GM12864 (cell line): ENCODE measurements around the gene DDX49.

Source experiments
- DNase-seq: peaks from one replicate; pipeline ENCODE4 v3.0.0-alpha.2; 2011; ENCODE audit warnings: low read depth
- H3K4me3 ChIP-seq: 2 replicates; pipeline ENCODE4 v1.5.1; 2011; ENCODE audit warnings: mild to moderate bottlenecking, low read depth, low read length, control low read depth
- TF ChIP-seq, protein P1 (sequence below): IDR thresholded peaks from 2 replicates; pipeline ENCODE4 v1.5.1; 2011; ENCODE audit warnings: low read depth, mild to moderate bottlenecking, moderate library complexity, low read length, control low read depth, inconsistent platforms; ENCODE audit errors: missing control alignments

The DDX49 gene, protein sequence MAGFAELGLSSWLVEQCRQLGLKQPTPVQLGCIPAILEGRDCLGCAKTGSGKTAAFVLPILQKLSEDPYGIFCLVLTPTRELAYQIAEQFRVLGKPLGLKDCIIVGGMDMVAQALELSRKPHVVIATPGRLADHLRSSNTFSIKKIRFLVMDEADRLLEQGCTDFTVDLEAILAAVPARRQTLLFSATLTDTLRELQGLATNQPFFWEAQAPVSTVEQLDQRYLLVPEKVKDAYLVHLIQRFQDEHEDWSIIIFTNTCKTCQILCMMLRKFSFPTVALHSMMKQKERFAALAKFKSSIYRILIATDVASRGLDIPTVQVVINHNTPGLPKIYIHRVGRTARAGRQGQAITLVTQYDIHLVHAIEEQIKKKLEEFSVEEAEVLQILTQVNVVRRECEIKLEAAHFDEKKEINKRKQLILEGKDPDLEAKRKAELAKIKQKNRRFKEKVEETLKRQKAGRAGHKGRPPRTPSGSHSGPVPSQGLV

DNA sequence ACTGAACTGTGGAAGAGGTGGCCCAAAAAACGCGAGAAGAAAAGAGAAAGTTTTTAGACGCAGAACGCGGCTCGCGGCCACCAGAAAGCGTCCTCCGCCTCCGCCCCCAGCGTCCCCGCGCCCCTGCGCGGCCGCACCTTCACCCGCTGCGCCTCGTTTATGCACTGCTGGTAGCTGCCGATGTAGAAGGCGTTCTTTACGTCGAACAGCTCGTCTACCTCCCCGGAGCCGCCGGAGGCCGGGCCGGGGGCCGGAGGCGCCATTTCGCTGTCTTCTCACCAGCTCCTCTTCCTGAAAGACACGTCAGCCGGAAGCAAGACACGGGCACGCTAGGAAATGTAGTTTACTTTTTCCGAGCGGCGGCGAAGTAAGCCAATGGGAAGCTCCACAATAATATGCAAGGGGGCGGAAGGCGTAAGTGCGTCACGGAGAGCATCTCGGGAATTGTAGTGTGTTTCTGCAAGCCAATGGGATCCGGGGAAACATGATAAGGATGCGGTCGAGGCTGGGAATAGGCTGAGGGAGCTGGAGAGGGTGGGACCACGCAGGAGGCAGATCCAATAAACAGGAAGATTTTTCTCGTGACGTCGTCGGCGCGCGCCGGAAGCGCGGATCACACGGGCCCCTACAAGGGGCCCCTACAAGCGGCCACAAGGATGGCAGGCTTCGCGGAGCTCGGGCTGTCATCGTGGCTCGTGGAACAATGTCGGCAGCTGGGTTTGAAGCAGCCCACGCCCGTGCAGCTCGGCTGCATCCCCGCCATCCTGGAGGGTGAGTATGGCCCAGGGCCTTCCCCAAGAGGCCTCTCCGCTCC is at the start of gene DDX49, which contains the start of gene COPE:
TSS of gene DDX49 (plus strand) at position 630 of the 814 bp plus-strand sequence. CDS start at position 657, 27 bp downstream.
TSS of gene COPE (minus strand) at position 302 of the 814 bp plus-strand sequence. CDS start at position 263, 39 bp downstream.
- peak within 1 kb of the TSS; percentile 97 for H3K4me3 ChIP-seq
- DNase-seq, result peak; percentile 100
- TF ChIP-seq, protein P1, sequence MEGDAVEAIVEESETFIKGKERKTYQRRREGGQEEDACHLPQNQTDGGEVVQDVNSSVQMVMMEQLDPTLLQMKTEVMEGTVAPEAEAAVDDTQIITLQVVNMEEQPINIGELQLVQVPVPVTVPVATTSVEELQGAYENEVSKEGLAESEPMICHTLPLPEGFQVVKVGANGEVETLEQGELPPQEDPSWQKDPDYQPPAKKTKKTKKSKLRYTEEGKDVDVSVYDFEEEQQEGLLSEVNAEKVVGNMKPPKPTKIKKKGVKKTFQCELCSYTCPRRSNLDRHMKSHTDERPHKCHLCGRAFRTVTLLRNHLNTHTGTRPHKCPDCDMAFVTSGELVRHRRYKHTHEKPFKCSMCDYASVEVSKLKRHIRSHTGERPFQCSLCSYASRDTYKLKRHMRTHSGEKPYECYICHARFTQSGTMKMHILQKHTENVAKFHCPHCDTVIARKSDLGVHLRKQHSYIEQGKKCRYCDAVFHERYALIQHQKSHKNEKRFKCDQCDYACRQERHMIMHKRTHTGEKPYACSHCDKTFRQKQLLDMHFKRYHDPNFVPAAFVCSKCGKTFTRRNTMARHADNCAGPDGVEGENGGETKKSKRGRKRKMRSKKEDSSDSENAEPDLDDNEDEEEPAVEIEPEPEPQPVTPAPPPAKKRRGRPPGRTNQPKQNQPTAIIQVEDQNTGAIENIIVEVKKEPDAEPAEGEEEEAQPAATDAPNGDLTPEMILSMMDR, result no peak

DNA sequence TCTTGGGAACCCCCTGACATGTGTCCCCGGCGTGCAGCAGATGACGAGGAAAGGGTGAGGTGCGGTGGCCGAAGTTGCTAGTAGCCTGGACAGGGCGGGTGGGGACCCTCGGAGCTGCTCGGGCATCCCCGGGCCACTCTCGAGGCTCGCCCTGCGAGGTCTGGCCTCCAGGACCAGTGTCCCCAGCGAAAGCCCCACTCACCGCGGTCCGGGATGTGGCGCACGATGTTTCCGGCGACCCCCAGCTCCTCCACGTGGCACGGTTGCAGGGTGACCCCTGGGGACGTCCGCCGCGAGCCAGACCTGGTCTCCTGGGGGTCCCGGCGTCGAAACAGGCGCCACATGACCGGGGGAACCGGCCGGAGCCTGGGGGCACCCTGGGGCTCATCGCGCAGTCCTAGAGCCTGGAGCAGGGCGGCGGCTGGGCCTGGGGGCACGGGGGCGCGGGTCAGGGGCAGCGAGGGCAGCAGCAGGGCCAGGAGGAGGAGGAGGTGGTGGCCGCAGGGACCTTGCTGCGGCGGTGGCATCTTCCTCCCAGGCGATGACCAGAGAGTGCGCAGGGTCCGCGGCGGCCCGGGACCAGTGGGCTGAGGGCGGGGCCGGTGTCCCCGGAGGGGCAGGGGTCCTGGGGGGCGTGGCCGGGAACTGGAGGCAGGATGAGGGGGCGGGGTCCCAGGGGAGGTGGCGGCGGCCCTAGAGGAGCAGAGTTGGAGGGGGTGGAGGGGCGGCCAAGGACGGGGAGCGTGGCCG is 49.6 kb upstream of the DDX49 start:
- TF ChIP-seq, protein P1, result no peak
- no peak for DNase-seq
- H3K4me3 ChIP-seq, result no peak overlapping the region

DNA sequence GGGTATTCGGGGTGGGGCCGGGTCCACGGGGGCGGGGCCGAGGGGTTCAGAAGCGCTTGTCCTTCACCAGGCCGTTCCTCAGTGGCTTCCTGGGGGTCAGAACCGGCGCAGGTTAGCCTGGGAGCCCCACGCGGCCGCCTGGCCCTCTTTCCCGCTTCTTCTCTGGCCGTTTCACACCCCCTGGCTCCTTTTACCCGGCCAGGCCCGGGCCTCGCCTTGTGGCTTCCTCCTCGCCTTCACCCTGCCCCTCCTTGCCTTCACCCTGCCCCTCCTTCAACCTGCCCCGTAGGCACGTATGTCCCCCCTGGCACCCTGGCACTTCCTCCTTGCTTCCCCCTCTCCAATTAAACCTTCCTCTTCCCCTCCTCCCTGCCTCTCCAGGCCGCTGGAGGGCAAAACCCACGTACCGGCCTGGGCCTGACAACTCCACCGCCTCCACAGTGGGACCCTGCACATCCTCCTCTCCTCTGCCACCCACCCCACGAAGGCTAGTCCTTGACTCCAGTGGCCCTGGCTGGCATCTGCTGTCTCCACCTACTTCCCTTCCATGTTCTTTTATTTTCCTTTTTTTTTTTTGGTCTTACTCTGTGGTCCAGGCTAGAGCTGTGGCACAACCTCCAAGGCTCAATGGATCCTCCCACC is 48.9 kb upstream of the DDX49 start:
- no peak for DNase-seq
- TF ChIP-seq, protein P1, result no peak
- H3K4me3 ChIP-seq, result no peak overlapping the region

DNA sequence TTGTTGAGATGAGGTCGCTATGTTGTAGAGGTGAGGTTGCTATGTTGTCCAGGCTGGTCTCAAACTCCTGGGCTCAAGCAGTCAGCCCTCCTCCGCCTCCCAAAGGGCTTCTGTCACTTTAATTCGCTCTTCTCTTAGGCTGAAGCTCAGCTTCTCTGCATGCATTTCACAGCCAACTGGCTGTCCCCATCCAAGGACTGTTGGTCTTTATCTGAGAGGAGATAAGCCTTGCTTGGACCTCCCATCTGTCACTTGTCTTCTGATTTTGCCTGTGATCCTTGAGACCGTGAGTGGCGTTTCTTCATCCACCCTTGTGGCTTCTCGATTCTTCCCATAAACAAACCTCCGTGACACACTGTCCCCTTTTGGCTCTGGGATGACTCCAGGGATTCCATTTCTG is 48.0 kb upstream of the DDX49 start:
- DNase-seq, result no peak
- TF ChIP-seq, protein P1, result no peak
- H3K4me3 ChIP-seq, result no peak overlapping the region

DNA sequence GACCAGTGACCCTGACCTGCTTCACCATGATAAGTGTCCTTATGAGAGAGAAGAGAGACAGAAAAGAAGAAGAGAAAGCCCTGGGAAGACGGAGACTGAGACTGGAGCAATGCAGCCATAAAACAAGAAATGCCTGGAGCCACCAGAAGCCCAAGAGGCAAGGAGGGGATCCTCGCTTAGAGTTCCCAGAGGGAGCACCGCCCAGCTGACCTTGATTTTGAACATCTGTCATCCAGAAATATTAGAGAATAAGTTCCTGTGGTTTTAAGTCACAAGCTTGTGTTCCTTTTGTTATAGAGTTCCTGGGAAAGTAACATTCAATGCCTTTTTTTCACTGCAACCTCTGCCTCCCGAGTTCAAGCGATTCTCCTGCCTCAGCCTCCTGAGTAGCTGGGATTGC is 43.8 kb upstream of the DDX49 start:
- no peak for DNase-seq
- no peak overlapping the region for H3K4me3 ChIP-seq
- TF ChIP-seq, protein P1, result no peak

DNA sequence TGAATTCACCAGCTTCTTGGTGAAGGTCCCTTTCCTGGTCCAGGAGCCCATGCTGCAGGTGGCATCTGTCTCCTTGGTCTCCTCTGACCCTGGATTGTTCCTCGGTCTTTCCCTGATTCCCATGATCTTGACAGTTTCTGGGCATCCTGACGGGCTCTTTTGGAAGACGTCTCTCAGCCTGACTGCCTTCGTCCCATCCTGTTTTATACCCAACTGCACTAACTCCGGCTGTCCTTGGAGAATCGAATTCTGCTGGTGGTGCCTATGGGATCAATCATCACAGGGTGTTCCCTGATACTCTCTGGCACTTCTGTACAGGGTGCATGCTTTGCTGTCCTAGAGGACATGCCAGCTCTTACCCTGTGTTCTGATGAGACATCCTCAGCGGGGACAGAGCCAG is 42.6 kb upstream of the DDX49 start:
- TF ChIP-seq, protein P1, result no peak
- H3K4me3 ChIP-seq, result no peak overlapping the region
- no peak for DNase-seq
